Hepatic stellate cell (primary cell): ENCODE data around the gene KLRG1.

Source experiments
- DNase-seq: peaks from one replicate; pipeline ENCODE4 v3.0.0; 2011; ENCODE audit warnings: low spot score

The KLRG1 gene

DNA sequence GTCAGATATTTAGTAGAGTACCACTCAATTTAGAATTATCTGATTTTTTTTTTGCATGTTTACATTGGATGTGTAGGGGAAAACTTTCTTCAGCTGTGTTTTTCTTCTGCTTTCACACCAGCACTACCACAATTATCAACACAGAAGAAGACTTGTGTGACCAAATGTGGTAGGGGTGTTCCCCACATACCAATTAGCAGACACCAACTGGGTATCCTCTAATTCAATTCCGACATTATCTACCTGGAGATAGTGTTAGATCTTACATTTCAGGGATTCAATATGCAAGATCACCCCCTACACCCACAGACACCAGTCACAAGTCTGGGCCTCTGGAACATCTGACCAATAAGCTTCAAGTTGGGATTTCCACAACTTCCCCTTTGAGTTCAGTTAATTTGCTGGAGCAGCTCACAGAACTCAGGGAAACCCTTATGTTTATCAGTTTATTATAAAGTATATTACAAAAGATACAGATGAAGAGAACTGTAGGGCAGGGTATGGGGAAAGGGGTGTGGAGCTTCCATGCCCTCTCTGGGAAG lies 4.1 kb upstream of the KLRG1 start:
- no peak for DNase-seq

GRCh38 chr12:8987163-8987562 lies 2.2 kb upstream of the KLRG1 start:
- no peak for DNase-seq

GRCh38 chr12:8987685-8988084 lies 1.7 kb upstream of the KLRG1 start:
- DNase-seq = no peak

- no peak for DNase-seq
These were observed 2.3 kb downstream of the KLRG1 start for GRCh38 chr12:8991371-8992345.

- no peak for DNase-seq
These were observed 4.5 kb downstream of the KLRG1 start for GRCh38 chr12:8993827-8994226.

- no peak for DNase-seq
These were observed 5.9 kb downstream of the KLRG1 start for GRCh38 chr12:8995021-8995775.

DNA sequence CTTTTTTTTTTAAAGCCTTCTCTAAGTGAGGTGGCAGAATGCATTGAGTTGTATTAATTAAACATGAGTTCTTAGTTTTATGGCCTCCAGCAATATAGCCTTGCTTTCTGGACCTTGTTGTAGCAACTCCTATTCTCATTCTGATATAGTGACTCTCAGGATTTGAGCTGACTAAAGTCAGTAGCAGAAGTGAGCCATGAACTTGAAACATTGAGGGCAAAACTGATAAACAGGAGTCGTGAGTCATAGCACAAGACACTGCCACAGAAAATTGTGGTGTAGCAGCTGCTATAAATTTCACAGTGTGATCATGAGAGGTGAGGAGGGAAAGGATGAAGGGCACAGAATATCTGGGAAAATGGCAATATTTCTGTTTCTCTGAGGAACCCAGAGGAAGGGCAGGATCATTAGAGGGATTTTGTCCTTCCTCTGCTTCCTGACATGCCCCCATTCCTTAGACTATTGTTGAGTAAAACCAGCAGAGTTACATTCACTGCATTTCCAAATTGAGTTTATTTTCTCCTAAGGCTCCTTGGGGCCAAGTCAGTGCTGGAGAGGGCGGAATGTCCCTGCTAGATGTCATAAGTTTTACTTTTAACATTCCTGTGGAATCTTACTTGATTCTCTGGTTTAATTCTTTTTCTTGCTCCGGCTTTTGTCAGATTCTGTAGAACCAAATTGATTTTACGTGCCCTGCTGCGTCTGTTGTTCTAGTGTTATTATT lies 7.5 kb downstream of the KLRG1 start:
- DNase-seq = no peak

DNA sequence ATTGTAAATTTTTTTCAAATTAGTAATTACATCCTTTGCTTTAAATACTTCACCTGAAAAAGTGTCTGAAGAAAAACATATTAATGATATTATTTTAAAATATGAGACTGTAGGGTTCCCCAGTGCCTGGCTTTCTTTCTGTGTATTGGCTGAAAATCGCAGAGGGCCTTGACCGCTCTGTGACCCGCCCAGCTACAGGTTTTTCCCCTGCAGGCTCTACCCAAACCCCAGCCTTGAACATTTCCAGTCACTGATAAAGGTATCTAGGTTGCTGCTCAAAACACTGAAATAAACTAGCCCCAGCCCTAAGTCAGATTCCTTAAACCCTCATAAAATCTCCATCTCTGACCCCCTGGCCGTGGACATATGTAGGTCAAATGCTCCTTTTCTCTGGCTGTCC lies 11.9 kb downstream of the KLRG1 start:
- no peak for DNase-seq

DNA sequence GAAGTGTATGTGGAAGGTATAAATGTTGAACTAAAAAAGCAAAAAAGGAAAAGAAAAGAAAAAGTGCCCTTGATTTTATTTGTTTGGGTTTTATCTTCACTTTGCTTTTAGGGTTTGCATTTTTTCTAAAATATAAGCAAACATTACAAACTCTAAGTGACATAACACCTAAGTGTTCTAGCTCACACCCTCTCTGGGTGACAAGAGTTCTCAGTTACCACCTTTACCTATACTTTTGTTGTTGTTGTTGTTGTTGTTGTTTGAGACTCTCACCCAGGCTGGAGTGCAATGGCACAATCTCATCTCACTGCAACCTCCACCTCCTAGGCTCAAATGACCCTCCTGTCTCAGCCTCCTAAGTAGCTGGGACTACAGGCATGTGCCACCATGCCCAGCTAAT lies 13.0 kb downstream of the KLRG1 start:
- no peak for DNase-seq

DNA sequence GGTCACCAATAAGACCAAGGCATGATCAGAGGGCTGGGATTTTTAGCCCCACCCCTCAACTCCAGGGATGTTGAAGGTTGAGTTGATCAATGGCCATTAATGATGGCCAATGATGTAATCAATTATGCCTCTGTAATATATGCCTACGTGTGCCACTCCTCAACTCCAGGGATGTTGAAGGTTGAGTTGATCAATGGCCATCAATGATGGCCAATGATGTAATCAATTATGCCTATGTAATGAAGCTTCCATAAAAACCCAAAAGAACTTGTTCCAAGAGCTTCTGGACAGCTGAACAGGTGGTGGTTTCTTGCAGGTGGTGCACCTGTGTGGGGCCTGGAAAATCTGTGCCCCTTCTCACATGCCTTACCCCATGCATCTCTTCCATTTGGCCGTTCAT lies 33.2 kb downstream of the KLRG1 start:
- no peak for DNase-seq

DNA sequence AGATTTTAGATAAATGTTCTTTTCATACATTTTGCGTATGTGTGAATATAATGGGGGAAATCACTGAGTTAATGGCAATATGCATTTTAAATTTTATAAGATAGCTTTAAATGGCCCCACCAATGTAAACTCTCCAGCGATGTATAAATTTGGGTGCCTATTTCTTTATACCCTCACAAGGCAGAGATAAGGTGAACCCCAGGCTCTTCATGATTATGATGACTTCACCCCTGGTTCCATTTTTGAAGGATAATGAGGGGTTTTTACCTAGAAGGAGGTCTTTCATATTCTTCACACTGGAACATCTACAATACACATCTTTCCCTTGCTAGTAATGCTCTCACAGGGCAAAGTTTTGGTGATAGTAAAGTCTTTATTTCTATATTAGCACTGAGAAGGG lies 35.2 kb downstream of the KLRG1 start:
- no peak for DNase-seq

GRCh38 chr12:9027161-9028059 lies 38.1 kb downstream of the KLRG1 start:
- no peak for DNase-seq

DNA sequence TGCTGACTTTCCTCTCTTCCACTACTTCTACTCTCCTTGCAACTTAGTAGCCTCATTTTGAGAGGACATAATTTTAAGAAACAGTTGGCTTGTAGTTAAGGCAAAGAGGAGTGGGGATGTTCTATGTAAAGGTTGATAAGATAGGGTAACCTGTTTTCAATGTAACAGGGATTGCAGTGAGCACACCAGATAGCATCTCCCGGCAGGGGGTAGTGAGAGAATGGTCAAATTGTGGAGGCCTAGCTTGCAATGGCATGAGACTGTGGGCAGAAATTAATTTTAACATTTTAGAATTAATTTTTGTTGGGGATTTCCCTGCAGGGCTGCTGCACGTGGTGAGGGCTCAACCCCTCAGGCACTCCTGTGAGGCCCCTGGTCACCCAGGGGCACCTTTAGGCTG lies 41.4 kb downstream of the KLRG1 start:
- no peak for DNase-seq

GRCh38 chr12:9032202-9032964 lies 43.0 kb downstream of the KLRG1 start:
- no peak for DNase-seq

DNA sequence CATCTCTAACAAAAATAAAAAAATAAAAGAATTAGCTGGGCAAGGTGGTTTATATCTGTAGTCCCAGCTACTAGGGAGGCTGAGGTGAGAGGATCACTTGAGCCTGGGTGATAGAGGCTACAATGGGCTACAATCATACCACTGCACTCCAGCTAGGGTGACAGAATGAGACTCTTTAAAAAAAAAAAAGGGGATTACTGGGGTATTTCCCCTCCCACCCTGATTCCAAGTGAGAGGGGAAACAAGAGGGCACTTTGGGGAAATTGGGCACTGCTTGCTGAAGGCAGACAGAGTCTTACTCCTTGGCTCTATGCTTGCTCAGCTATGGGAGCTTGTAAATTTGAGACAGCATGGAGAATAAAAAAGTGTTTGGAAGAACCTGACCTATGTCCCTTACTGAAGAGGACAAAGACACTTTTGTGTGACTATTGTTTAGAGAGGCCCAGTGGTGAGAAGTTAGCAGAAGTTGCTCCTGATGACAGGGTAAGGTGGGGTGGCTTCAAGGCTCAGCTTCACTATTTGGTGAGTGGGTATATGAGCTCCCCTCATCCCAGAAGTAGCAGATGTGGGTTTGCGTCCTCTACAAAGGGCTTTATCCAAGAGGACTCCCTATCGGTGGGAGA lies 44.0 kb downstream of the KLRG1 start:
- DNase-seq = no peak

GRCh38 chr12:9034095-9034494 lies 44.7 kb downstream of the KLRG1 start:
- no peak for DNase-seq

DNA sequence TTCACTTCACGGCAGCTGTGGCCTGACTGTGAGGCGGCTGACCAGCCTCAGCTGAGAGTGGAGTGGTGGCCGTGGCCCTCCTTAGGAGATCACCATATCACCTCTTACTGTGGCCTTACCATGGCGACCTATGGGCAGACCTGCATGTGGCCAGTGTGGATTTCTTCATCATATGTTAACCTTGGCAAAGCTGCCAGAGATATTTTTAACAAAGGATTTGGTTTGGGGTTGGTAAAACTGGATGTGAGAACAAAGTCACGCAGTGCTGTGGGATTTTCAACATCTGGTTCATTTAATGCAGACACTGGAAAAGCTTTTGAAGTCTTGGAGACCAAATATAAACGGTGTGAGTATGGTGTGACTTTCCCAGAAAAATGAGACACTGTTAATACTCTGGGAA lies 46.9 kb downstream of the KLRG1 start:
- no peak for DNase-seq

GRCh38 chr12:9037431-9037830 lies 48.1 kb downstream of the KLRG1 start:
- DNase-seq = no peak

DNA sequence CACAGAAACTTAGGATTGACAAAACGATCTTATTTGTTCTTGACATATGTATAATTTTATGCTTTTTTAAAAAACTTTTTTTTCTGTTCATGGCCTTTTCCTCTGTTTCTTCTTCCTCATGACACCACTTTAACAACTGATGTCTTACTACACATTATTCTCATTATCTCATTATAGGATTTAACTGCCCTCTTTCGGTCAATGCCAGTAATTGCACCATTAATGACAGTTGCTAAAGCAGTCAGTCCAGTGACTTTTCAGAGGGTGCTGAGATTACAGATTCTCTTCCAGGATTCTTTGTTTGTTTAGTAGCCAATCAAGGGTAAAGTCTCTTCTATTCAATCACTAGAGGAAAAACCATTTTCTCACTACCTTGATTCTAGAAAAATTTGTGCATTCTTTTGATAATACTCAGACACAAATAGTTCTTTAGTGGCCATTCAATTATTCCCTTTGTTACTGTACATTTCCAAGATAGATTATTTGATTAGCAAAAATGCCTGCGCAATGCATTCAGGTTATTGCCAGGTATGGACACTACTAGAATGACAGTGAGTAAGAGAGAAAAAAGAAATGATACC lies 50.1 kb downstream of the KLRG1 start:
- peak; percentile 66 for DNase-seq
